K562 (cell line): ENCODE measurements around the gene PKD1L1. TPM values are rescaled to one million over a fixed set of nuclear protein-coding genes. Genes with fewer than 3 reads are reported as not detected.

Experiments
- ATAC-seq: fragments of 200-7000 bp; cut with Tn5 transposase; 3 replicates; pipeline ENCODE4 v1.9.1; 2020; ENCODE audit warnings: moderate library complexity
- BruUV-seq: library from RNA; stranded (reverse); fragments of 400-500 nt; replicated peaks from 2 replicates; lab custom pipeline; 2021; lab: Mats Ljungman, UMichigan
- CTCF ChIA-PET: fragments of 300-600 bp; formaldehyde crosslinking; extraction: SDS; loops from one replicate; lab custom pipeline; 2021; ENCODE audit warnings: low intra/inter-chr PET ratio; lab: Yijun Ruan, JAX
- POLR2A ChIA-PET: fragments of 300-600, 350-650 bp; sonication (Branson Sonifier 250); formaldehyde crosslinking; extraction: SDS; loops from one replicate; lab custom pipeline; 2021; ENCODE audit warnings: antibody characterized with exemption, inconsistent platforms; lab: Yijun Ruan, JAX
- DNase-seq, 4 experiments: peaks; one replicate each; pipeline versions ENCODE4 v3.0.0 to v3.0.0-alpha.2; 2011 to 2018; ENCODE audit warnings: low spot score in 3 of 4, mixed read lengths in 3 of 4; ENCODE audit errors: extremely low read depth in 1 of 4
- FAIRE-seq: peaks from 2 replicates; lab custom pipeline; 2011; peaks lifted over from hg19 to GRCh38; lab: Jason Lieb, UNC
- H2AFZ ChIP-seq: 2 replicates; pipeline ENCODE4 v1.6.0; 2011; ENCODE audit warnings: low read depth, low read length, control low read depth, inconsistent platforms
- H3K27ac ChIP-seq: fragments of 200-600 bp; 3 replicates; pipeline ENCODE4 v1.8.0; 2011; ENCODE audit warnings: low read depth, mild to moderate bottlenecking, control low read depth, inconsistent platforms, low read length, moderate library complexity, mixed read lengths; ENCODE audit errors: extremely low read depth
- H3K27me3 ChIP-seq, 2 experiments: fragments of 300-600 bp in 1 of 2; 2 replicates in 1 of 2; 3 replicates in 1 of 2; pipeline versions ENCODE4 v1.6.0 to v1.8.0; 2011; ENCODE audit warnings: inconsistent platforms in 2 of 2, low read length in 2 of 2, mild to moderate bottlenecking in 1 of 2, mixed read lengths in 1 of 2, moderate library complexity in 1 of 2; ENCODE audit not compliant: control insufficient read depth in 2 of 2, insufficient read depth in 2 of 2
- H3K36me3 ChIP-seq: fragments of 300-600 bp; 3 replicates; pipeline ENCODE4 v1.8.0; 2011; ENCODE audit warnings: mild to moderate bottlenecking, low read length, inconsistent platforms; ENCODE audit not compliant: control insufficient read depth, insufficient read depth
- H3K4me1 ChIP-seq, 2 experiments: fragments of 200-600 bp in 1 of 2; replicated peaks in 1 of 2; 2 replicates in 1 of 2; 3 replicates in 1 of 2; pipeline versions ENCODE4 v1.5.1 to v1.8.0; 2011; ENCODE audit warnings: inconsistent platforms in 2 of 2, low read length in 2 of 2, mild to moderate bottlenecking in 1 of 2, mixed read lengths in 1 of 2, moderate library complexity in 1 of 2; ENCODE audit not compliant: control insufficient read depth in 2 of 2, insufficient read depth in 2 of 2
- H3K4me2 ChIP-seq: 2 replicates; pipeline ENCODE4 v1.6.1; 2011; ENCODE audit warnings: low read length, control low read depth, inconsistent platforms, mixed read lengths; ENCODE audit not compliant: insufficient read depth
- H3K4me3 ChIP-seq: fragments of 200-600 bp; sonication (generic), shearing (Covaris generic); 2 replicates; pipeline ENCODE4 v1.5.1; 2016; ENCODE audit warnings: control low read depth, inconsistent platforms
- H3K79me2 ChIP-seq: fragments of 200-600 bp; 3 replicates; pipeline ENCODE4 v1.8.0; 2011; ENCODE audit warnings: low read length, inconsistent platforms; ENCODE audit not compliant: control insufficient read depth, insufficient read depth
- H3K9ac ChIP-seq, 2 experiments: 2 replicates each; pipeline versions ENCODE4 v1.6.0 to v1.6.1; 2011; ENCODE audit warnings: low read depth in 2 of 2, low read length in 2 of 2, control low read depth in 1 of 2, inconsistent platforms in 1 of 2, mild to moderate bottlenecking in 1 of 2, mixed read lengths in 1 of 2; ENCODE audit not compliant: insufficient read depth in 1 of 2
- H3K9me1 ChIP-seq: one replicate; pipeline ENCODE4 v1.6.0; 2011; ENCODE audit warnings: inconsistent platforms, mild to moderate bottlenecking, low read length, moderate library complexity; ENCODE audit not compliant: control insufficient read depth, insufficient read depth
- H3K9me3 ChIP-seq: replicated peaks from 2 replicates; pipeline ENCODE4 v1.5.1; 2011; ENCODE audit warnings: low read depth, low read length, inconsistent platforms; ENCODE audit not compliant: control insufficient read depth, insufficient read depth
- H4K20me1 ChIP-seq: replicated peaks from 2 replicates; pipeline ENCODE4 v1.6.1; 2011; ENCODE audit warnings: low read length, inconsistent platforms, mixed read lengths; ENCODE audit not compliant: control insufficient read depth, insufficient read depth
- BRCA1 ChIP-seq, 2 experiments: fragments of 450-650 bp in 1 of 2; sonication (generic) in 1 of 2; formaldehyde crosslinking in 1 of 2; IDR thresholded peaks; 2 replicates each; pipeline versions ENCODE4 v1.5.0 to v1.6.1; 2017 to 2020; ENCODE audit warnings: mild to moderate bottlenecking in 1 of 2, missing genetic modification reagents in 1 of 2
- CHD4 ChIP-seq: fragments of 200-600 bp; sonication (generic); IDR thresholded peaks from 3 replicates; pipeline ENCODE4 v1.6.1; 2012; ENCODE audit warnings: low read depth, mild to moderate bottlenecking, mixed read lengths, low read length, inconsistent platforms; ENCODE audit not compliant: insufficient read depth, insufficient replicate concordance, poor library complexity, severe bottlenecking
- DIDO1 ChIP-seq: fragments of 450-650 bp; IDR thresholded peaks from 2 replicates; pipeline ENCODE4 v1.6.1; 2016; ENCODE audit warnings: low read depth, missing biosample characterization, missing genetic modification characterization
- FOXO4 ChIP-seq: fragments of 450-650 bp; formaldehyde crosslinking; IDR thresholded peaks from 2 replicates; pipeline ENCODE4 v1.4.0; 2020; ENCODE audit warnings: mild to moderate bottlenecking, moderate library complexity
- KAT8 ChIP-seq: fragments of 450-650 bp; IDR thresholded peaks from 2 replicates; pipeline ENCODE4 v1.6.1; 2016; ENCODE audit warnings: low read depth, mild to moderate bottlenecking
- NCOA6 ChIP-seq: fragments of 450-650 bp; IDR thresholded peaks from 2 replicates; pipeline ENCODE4 v1.6.1; 2017; ENCODE audit warnings: mild to moderate bottlenecking
- NFYB ChIP-seq: IDR thresholded peaks from 2 replicates; pipeline ENCODE4 v1.6.1; 2011; ENCODE audit warnings: mild to moderate bottlenecking, moderate library complexity; ENCODE audit not compliant: insufficient read length; ENCODE audit errors: extremely low read depth
- PRMT5 ChIP-seq: sonication (generic); formaldehyde crosslinking; IDR thresholded peaks from 2 replicates; pipeline ENCODE4 v1.5.0; 2020; ENCODE audit warnings: missing genetic modification reagents
- RFX1 ChIP-seq: fragments of 450-650 bp; IDR thresholded peaks from 2 replicates; pipeline ENCODE4 v1.6.1; 2016; ENCODE audit warnings: mild to moderate bottlenecking, moderate library complexity
- WHSC1 ChIP-seq: IDR thresholded peaks from one replicate; pipeline ENCODE4 v1.6.1; 2012; ENCODE audit warnings: low read length, control low read depth, inconsistent platforms
- WGBS: fragments of 100-300 bp; shearing (Covaris generic); methylation state at CpG from one replicate; pipeline ENCODE4 v1.1.6; 2016; ENCODE audit warnings: low coverage, mixed read lengths; ENCODE audit not compliant: insufficient coverage; ENCODE audit errors: missing lambda C conversion rate; 5-methylcytosine and 5-hydroxymethylcytosine counted together
- in situ Hi-C: fragments of 300-500 bp; cut with MboI; formaldehyde crosslinking; loops from 4 replicates; pipeline ENCODE4 v1.15.0; 2018; ENCODE audit warnings: inconsistent platforms, mixed read lengths
- intact Hi-C: fragments of 100-400 bp; cut with micrococcal nuclease; formaldehyde crosslinking; loops from 2 replicates; pipeline ENCODE4 v1.14.2; 2022
- polyA plus RNA-seq, 8 experiments: library from polyadenylated mRNA; depleted of rRNA in 4 of 8; stranded (reverse) in 5 of 8; unstranded in 3 of 8; fragments of >200 nt; fragmentation: Nextera tagmentation in 2 of 8; fragmentation: Illumina TruSeq in 1 of 8; extraction: Ambion mirVana in 2 of 8; extraction: Trizol in 1 of 8; gene quantifications; 2 replicates each; pipeline versions ENCODE4 v1.2.1 to v1.2.3, GENCODE V29; 2011 to 2014; ENCODE audit warnings: inconsistent platforms in 1 of 8, missing spikeins in 1 of 8
- total RNA-seq, 7 experiments: library from RNA; depleted of rRNA in 6 of 7; stranded (reverse); fragments of >200 nt in 6 of 7; fragmentation: Illumina TruSeq in 2 of 7; extraction: Trizol in 2 of 7; gene quantifications; 2 replicates each; pipeline versions ENCODE4 v1.2.1 to v1.2.3, GENCODE V29; 2011 to 2021; ENCODE audit warnings: low replicate concordance in 1 of 7
- TF ChIP-seq, protein P1 (sequence below), 2 experiments: fragments of 450-650 bp; formaldehyde crosslinking in 1 of 2; IDR thresholded peaks; 2 replicates each; pipeline versions ENCODE4 v1.4.0 to v1.6.1; 2014 to 2020; ENCODE audit warnings: mild to moderate bottlenecking in 2 of 2, borderline replicate concordance in 1 of 2, low read depth in 1 of 2
- TF ChIP-seq, protein P2 (sequence below), 3 experiments: fragments of 200-800 bp in 1 of 3; sonication (Bioruptor generic) in 1 of 3; sonication (generic) in 1 of 3; formaldehyde crosslinking in 1 of 3; IDR thresholded peaks; 2 replicates each; pipeline versions ENCODE4 v1.6.1 to v1.8.0; 2016 to 2022; ENCODE audit warnings: mild to moderate bottlenecking in 2 of 3, missing compliant biosample characterization in 2 of 3, missing genetic modification characterization in 2 of 3, missing genetic modification reagents in 1 of 3

PKD1L1 gene
- total and polyA plus RNA-seq, 9 of the 15 experiments (the other 6 are each of a cell fraction or from before 2014, with no cell fraction given): 0.01 to 0.02 TPM; not detected in 7

DNA sequence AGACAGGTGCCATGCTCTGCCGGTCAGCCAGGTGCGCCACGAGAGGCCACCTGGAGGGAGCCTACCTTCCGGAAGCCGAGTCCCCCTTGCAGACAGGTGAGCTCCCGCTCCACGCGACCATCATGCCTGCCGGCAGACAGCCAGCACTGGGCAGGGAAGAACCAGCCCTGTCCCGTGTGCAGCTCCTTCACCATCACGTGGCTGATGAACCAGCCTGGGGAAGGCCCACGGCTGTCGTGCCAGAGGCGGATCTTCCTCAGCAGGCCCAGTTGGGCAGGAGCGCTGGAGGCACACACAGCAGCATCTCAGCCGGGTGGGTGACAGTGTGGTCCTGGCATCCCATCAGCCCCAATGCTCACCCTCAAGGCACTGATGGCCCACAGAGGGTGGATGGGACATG lies 108.9 kb downstream of the PKD1L1 start:
- Histone ChIP-seq H4K20me1 (no peaks in the 10 kb centered on the region), H3K4me3 (no peak overlapping the region), H2AFZ (no peak overlapping the region), H3K4me1 (no peaks in the 10 kb centered on the region; a peak in 1 of 5 replicates), H3K36me3 (no peaks in the 10 kb centered on the region), H3K79me2 (no peaks in the 10 kb centered on the region), H3K4me2 (no peak overlapping the region), H3K9me1 (no peaks in the 10 kb centered on the region), H3K9me3 (no peaks in the 10 kb centered on the region), H3K9ac (no peak overlapping the region), H3K27ac (no peak overlapping the region), H3K27me3 (peaks cover 2 to 61% of the 10 kb centered on the region in 2 experiments; a peak in 3 of 5 replicates)
- BruUV-seq: no TSS peak
- CTCF ChIA-PET: no interaction called here
- whole genome bisulfite sequencing: 2% methylated on average over 16 of the region's 16 CpGs
- FAIRE-seq: no peak
- DNase-seq: no peak
- intact Hi-C loops (no loop called here), in situ Hi-C loops (no loop called here)
- ATAC-seq: no peak
- POLR2A ChIA-PET: no interaction called here
- TF ChIP-seq KAT8 (no peak), NFYB (no peak), DIDO1 (tag) (no peak), CHD4 (no peak), PRMT5 (CRISPR knock-in tag) (no peak), BRCA1 (IDR thresholded peaks at IDR 0.05) (no peak), BRCA1 (CRISPR knock-in tag; IDR thresholded peaks at IDR 0.05) (no peak), WHSC1 (no peak), RFX1 (no peak), NCOA6 (no peak), FOXO4 (no peak)
- TF ChIP-seq, protein P1, sequence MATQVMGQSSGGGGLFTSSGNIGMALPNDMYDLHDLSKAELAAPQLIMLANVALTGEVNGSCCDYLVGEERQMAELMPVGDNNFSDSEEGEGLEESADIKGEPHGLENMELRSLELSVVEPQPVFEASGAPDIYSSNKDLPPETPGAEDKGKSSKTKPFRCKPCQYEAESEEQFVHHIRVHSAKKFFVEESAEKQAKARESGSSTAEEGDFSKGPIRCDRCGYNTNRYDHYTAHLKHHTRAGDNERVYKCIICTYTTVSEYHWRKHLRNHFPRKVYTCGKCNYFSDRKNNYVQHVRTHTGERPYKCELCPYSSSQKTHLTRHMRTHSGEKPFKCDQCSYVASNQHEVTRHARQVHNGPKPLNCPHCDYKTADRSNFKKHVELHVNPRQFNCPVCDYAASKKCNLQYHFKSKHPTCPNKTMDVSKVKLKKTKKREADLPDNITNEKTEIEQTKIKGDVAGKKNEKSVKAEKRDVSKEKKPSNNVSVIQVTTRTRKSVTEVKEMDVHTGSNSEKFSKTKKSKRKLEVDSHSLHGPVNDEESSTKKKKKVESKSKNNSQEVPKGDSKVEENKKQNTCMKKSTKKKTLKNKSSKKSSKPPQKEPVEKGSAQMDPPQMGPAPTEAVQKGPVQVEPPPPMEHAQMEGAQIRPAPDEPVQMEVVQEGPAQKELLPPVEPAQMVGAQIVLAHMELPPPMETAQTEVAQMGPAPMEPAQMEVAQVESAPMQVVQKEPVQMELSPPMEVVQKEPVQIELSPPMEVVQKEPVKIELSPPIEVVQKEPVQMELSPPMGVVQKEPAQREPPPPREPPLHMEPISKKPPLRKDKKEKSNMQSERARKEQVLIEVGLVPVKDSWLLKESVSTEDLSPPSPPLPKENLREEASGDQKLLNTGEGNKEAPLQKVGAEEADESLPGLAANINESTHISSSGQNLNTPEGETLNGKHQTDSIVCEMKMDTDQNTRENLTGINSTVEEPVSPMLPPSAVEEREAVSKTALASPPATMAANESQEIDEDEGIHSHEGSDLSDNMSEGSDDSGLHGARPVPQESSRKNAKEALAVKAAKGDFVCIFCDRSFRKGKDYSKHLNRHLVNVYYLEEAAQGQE (IDR thresholded peaks at IDR 0.05; ENCODE audit: borderline replicate concordance): no peak
- TF ChIP-seq, protein P1 (CRISPR knock-in tag; IDR thresholded peaks at IDR 0.05; ENCODE audit: low read depth): no peak
- TF ChIP-seq, protein P2, sequence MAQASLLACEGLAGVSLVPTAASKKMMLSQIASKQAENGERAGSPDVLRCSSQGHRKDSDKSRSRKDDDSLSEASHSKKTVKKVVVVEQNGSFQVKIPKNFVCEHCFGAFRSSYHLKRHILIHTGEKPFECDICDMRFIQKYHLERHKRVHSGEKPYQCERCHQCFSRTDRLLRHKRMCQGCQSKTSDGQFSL (CRISPR knock-in tag; IDR thresholded peaks at IDR 0.05): no peak
- TF ChIP-seq, protein P2 (tag; IDR thresholded peaks at IDR 0.05): no peak
